ENCODE results near the gene MUL1. TPM values are rescaled to one million over a fixed set of nuclear protein-coding genes. Genes with fewer than 3 reads are reported as not detected.

MUL1 gene
- total and polyA plus RNA-seq, 2 of the 8 experiments (the other 6 are each of a cell fraction or from before 2014, with no cell fraction given) = 16.4 to 20.8 TPM

- TF ChIP-seq EZH2 (IDR thresholded peaks at IDR 0.05; ENCODE audit: low read depth, low read length, severe bottlenecking) = no peak
- no peak for TF ChIP-seq EGR1 (IDR thresholded peaks at IDR 0.05; ENCODE audit: borderline replicate concordance, low read depth, low read length)
- TF ChIP-seq CTCF (IDR thresholded peaks at IDR 0.05; ENCODE audit: control extremely low read depth in 1 of 3, insufficient read depth in 1 of 3, low read depth in 1 of 3, low read length in 3 of 3) = no peak
- TF ChIP-seq ATF3 (IDR thresholded peaks at IDR 0.05; ENCODE audit: insufficient read depth, low read depth, low read length) = no peak
- TF ChIP-seq RXRA (IDR thresholded peaks at IDR 0.05; ENCODE audit: insufficient read depth, low read depth, low read length) = no peak
- no peak for TF ChIP-seq TBP (IDR thresholded peaks at IDR 0.05; ENCODE audit: low read depth, low read length)
Measured at GRCh38 chr1:20505488-20505887, 2.5 kb downstream of the MUL1 start (continued).
